Measurements from ENCODE around the gene GRM7.

DNA sequence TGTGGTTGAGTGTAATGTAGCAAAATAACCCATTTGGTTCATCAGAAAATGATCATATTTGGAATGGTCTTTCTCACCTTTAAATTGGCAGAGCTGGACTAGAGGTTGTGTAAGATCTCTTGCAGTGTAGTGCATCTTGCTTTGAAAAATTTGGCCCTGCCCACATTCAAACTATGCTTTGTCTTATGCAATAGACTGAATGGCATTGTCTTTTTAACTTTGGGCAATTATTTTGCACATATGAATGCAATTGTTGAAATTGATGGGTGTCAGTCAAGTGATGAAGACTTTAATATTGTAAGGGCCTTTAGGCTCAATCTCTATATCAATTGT, 381.4 kb downstream of the GRM7 start:
- TF ChIP-seq POLR2A (IDR thresholded peaks at IDR 0.05): no peak
- TF ChIP-seq, protein P1, sequence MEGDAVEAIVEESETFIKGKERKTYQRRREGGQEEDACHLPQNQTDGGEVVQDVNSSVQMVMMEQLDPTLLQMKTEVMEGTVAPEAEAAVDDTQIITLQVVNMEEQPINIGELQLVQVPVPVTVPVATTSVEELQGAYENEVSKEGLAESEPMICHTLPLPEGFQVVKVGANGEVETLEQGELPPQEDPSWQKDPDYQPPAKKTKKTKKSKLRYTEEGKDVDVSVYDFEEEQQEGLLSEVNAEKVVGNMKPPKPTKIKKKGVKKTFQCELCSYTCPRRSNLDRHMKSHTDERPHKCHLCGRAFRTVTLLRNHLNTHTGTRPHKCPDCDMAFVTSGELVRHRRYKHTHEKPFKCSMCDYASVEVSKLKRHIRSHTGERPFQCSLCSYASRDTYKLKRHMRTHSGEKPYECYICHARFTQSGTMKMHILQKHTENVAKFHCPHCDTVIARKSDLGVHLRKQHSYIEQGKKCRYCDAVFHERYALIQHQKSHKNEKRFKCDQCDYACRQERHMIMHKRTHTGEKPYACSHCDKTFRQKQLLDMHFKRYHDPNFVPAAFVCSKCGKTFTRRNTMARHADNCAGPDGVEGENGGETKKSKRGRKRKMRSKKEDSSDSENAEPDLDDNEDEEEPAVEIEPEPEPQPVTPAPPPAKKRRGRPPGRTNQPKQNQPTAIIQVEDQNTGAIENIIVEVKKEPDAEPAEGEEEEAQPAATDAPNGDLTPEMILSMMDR (IDR thresholded peaks at IDR 0.05): no peak

Data from adrenal gland (tissue), 5 donors.